Neural crest cell (in vitro differentiated cells): Measurements from ENCODE around the gene MRPL55. TPM values are rescaled to one million over a fixed set of nuclear protein-coding genes. Genes with fewer than 3 reads are reported as not detected.
A peak's percentile ranks its signal among the peaks of the same experiment; 100 is the strongest.

Experiments used
- DNase-seq: peaks from one replicate; pipeline ENCODE4 v3.0.0; 2021; ENCODE audit warnings: low read depth, mixed read lengths, low spot score
- H3K27ac Mint-ChIP-seq: one replicate; pipeline ENCODE4 v1.8.0; 2021; ENCODE audit warnings: mild to moderate bottlenecking, mixed read lengths; ENCODE audit not compliant: unreplicated experiment
- H3K27me3 Mint-ChIP-seq: 2 replicates; pipeline ENCODE4 v1.8.0; 2021; ENCODE audit warnings: low read depth, mild to moderate bottlenecking, mixed read lengths
- H3K36me3 Mint-ChIP-seq: 2 replicates; pipeline ENCODE4 v1.8.0; 2021; ENCODE audit warnings: low read depth, mild to moderate bottlenecking, mixed read lengths
- H3K4me1 Mint-ChIP-seq: 2 replicates; pipeline ENCODE4 v1.8.0; 2021; ENCODE audit warnings: mixed read lengths
- H3K4me3 Mint-ChIP-seq: one replicate; pipeline ENCODE4 v1.8.0; 2021; ENCODE audit warnings: mild to moderate bottlenecking, mixed read lengths
- H3K9me3 Mint-ChIP-seq: 2 replicates; pipeline ENCODE4 v1.8.0; 2021; ENCODE audit warnings: mixed read lengths
- CTCF ChIP-seq: fragments of 200-600 bp; sonication (generic); conservative IDR thresholded peaks from 2 replicates; pipeline ENCODE4 v1.5.0; 2021; ENCODE audit warnings: antibody characterized with exemption, mild to moderate bottlenecking
- total RNA-seq: library from RNA; stranded (reverse); gene quantifications from 2 replicates; pipeline ENCODE4 v1.2.1, GENCODE V29; 2021

MRPL55 gene
- total RNA-seq, 1 donor from 2014 or later, result 67.3 TPM

GRCh38 chr1:228061411-228062084 is 47.6 kb downstream of the MRPL55 start:
- Mint-ChIP-seq H3K4me1 (peaks cover 4% of the 10 kb centered on the region), H3K36me3 (no peaks in the 10 kb centered on the region), H3K27ac (no peak overlapping the region), H3K9me3 (no peaks in the 10 kb centered on the region), H3K4me3 (no peak overlapping the region), H3K27me3 (peaks cover 71% of the 10 kb centered on the region)
- TF ChIP-seq CTCF, result no peak
- DNase-seq, result no peak

GRCh38 chr1:228060458-228061190 is 48.5 kb downstream of the MRPL55 start:
- peaks cover 75% of the 10 kb centered on the region for H3K27me3 Mint-ChIP-seq
- DNase-seq, result no peak
- H3K4me3 Mint-ChIP-seq, result no peak overlapping the region
- no peak for TF ChIP-seq CTCF
- H3K4me1 Mint-ChIP-seq, result peaks cover 4% of the 10 kb centered on the region
- no peaks in the 10 kb centered on the region for H3K9me3 Mint-ChIP-seq
- H3K27ac Mint-ChIP-seq, result no peak overlapping the region
- no peaks in the 10 kb centered on the region for H3K36me3 Mint-ChIP-seq

GRCh38 chr1:228059634-228060457 is 49.3 kb downstream of the MRPL55 start:
- H3K27ac Mint-ChIP-seq, result no peak overlapping the region
- H3K4me1 Mint-ChIP-seq, result peaks cover 4% of the 10 kb centered on the region
- H3K9me3 Mint-ChIP-seq, result no peaks in the 10 kb centered on the region
- no peaks in the 10 kb centered on the region for H3K36me3 Mint-ChIP-seq
- no peak overlapping the region for H3K4me3 Mint-ChIP-seq
- DNase-seq, result peak; percentile 33
- H3K27me3 Mint-ChIP-seq, result peaks cover 73% of the 10 kb centered on the region
- TF ChIP-seq CTCF, result no peak

- H3K4me3 Mint-ChIP-seq, result no peak overlapping the region
- no peaks in the 10 kb centered on the region for H3K9me3 Mint-ChIP-seq
- H3K4me1 Mint-ChIP-seq, result peaks cover 4% of the 10 kb centered on the region
- peaks cover 78% of the 10 kb centered on the region for H3K27me3 Mint-ChIP-seq
- H3K27ac Mint-ChIP-seq, result no peak overlapping the region
- no peak for DNase-seq
- TF ChIP-seq CTCF, result no peak
- H3K36me3 Mint-ChIP-seq, result no peaks in the 10 kb centered on the region
Measured at GRCh38 chr1:228058949-228059633, 50.0 kb downstream of the MRPL55 start.
